ENCODE results near the gene DGAT2. TPM values are rescaled to one million over a fixed set of nuclear protein-coding genes. Genes with fewer than 3 reads are reported as not detected.

The DGAT2 gene
- total and polyA plus RNA-seq, 5 donors from 2014 or later: 0.17 to 0.47 (median 0.42) TPM; not detected in 2

DNA sequence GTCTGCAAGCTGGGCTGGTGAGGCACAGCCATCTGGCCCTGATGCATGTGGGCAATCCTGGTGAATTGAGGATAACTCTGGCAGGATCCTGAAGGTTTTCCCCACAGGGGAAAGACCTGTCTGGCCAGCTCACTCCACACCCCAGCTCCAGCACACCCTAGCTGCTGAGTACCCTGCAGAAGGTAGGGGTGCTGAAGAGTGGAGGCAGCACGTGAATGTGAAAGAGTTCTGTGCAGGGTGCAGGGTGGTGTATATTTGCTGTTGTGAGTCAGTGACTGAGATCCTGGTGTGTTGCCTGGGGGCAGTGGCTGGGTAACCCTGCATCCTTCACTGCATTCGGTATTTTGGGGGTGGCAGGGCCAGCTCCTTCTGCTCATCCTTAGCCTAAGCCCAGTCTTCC, 22.4 kb downstream of the DGAT2 start:
- no peak overlapping the region for H3K27ac Mint-ChIP-seq
- H3K4me3 Mint-ChIP-seq: no peak overlapping the region
- no peaks in the 10 kb centered on the region for H3K36me3 Mint-ChIP-seq
- ATAC-seq (ENCODE audit: low read depth in 2 of 2) (no peak), DNase-seq (no peak)
- Histone ChIP-seq H3K9me3 (ENCODE audit: control insufficient read depth in 2 of 2, low read length in 2 of 2) (no peaks in the 10 kb centered on the region), H3K4me3 (ENCODE audit: low read depth, low read length) (no peak overlapping the region), H3K36me3 (ENCODE audit: control insufficient read depth, insufficient read depth, low read length) (no peaks in the 10 kb centered on the region), H3K27ac (ENCODE audit: insufficient read depth, low read length, poor library complexity, severe bottlenecking) (no peak overlapping the region), H3K27me3 (ENCODE audit: control insufficient read depth, insufficient read depth, low read length) (no peaks in the 10 kb centered on the region), H3K4me1 (ENCODE audit: control insufficient read depth, insufficient read depth, low read length, poor library complexity, severe bottlenecking) (no peaks in the 10 kb centered on the region)
- H3K9me3 Mint-ChIP-seq: no peaks in the 10 kb centered on the region
- H3K27me3 Mint-ChIP-seq: no peaks in the 10 kb centered on the region
- no peaks in the 10 kb centered on the region for H3K4me1 Mint-ChIP-seq

DNA sequence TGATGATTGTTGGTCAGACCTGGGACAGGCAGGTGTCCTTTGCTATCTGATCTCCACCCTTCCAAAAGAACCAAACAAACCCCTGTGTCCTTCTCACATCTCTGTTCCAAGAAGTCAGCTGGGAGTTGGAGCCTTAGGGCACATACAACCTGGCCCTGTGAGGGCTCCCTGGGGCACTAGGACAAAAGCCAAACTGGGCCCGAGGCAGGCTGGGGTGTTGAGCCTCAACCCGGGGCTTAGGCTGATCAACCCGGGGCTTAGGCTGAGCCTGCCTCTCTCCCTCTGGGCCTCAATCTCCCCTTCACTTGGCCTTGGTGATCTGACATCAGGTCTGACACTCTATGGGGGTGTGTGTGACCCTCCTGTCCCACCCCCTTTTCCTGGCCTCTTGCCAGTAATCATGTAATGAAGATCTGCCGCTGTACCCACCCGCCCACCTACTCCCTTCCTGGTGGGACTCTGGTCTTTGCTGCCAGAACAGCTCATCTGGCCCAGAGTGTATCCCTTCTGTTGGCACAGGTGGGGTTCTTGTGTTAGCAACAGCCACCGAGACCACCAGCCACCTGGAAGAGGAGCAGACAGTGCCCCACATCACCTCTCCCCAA, 23.7 kb downstream of the DGAT2 start:
- no peaks in the 10 kb centered on the region for H3K27me3 Mint-ChIP-seq
- no peak overlapping the region for H3K4me3 Mint-ChIP-seq
- Histone ChIP-seq H3K36me3 (ENCODE audit: control insufficient read depth, insufficient read depth, low read length) (no peaks in the 10 kb centered on the region), H3K4me1 (ENCODE audit: control insufficient read depth, insufficient read depth, low read length, poor library complexity, severe bottlenecking) (no peaks in the 10 kb centered on the region), H3K27ac (ENCODE audit: insufficient read depth, low read length, poor library complexity, severe bottlenecking) (no peak overlapping the region), H3K27me3 (ENCODE audit: control insufficient read depth, insufficient read depth, low read length) (no peaks in the 10 kb centered on the region), H3K9me3 (ENCODE audit: control insufficient read depth in 2 of 2, low read length in 2 of 2) (no peaks in the 10 kb centered on the region), H3K4me3 (ENCODE audit: low read depth, low read length) (no peak overlapping the region)
- no peak for ATAC-seq (ENCODE audit: low read depth in 2 of 2)
- no peaks in the 10 kb centered on the region for H3K4me1 Mint-ChIP-seq
- H3K36me3 Mint-ChIP-seq: no peaks in the 10 kb centered on the region
- no peaks in the 10 kb centered on the region for H3K9me3 Mint-ChIP-seq
- no peak for DNase-seq
- H3K27ac Mint-ChIP-seq: no peak overlapping the region

DNA sequence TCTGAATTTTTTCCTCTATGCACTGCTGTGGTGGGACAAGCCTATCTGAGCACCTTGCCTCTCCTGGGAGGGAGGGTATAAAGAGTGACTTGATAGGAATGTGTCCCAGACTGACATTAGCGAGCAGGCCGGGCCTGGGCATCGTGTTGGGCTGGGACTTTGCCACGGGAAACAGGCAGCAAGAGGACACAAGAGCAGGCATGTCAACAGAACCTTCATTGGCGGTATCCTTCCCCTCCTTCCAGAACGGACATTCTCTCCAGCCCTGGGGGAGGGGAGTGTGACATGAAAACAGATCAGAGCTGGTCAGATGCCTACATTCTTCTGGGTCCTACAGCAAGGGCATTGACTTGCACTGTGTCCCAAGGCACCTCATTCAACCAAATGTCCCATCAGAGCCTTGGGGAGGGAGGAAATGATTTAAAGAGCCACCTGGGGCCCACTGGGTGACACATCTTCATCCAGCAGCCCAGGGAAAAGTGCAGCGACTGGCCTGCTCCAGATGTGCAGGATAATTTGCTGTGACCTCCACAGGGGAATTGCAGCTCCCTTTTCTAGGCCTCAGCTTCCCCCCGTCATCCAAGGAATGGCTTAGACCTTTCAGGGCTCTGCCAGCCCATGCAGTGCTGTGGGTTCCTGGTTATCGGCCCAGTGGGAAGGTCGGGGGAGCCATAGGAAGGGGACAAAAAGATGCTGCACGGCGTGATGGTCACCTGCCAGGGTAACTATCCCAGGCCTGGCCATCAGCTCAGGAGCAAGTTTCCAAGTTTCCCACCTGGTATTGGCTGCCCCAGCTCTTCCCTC, 24.6 kb downstream of the DGAT2 start:
- H3K4me1 Mint-ChIP-seq: no peaks in the 10 kb centered on the region
- H3K27ac ChIP-seq (ENCODE audit: insufficient read depth, low read length, poor library complexity, severe bottlenecking): no peak overlapping the region
- no peaks in the 10 kb centered on the region for H3K27me3 Mint-ChIP-seq
- no peak overlapping the region for H3K27ac Mint-ChIP-seq
- H3K36me3 ChIP-seq (ENCODE audit: control insufficient read depth, insufficient read depth, low read length): no peaks in the 10 kb centered on the region
- H3K9me3 ChIP-seq (ENCODE audit: control insufficient read depth in 2 of 2, low read length in 2 of 2): no peaks in the 10 kb centered on the region
- H3K36me3 Mint-ChIP-seq: no peaks in the 10 kb centered on the region
- H3K27me3 ChIP-seq (ENCODE audit: control insufficient read depth, insufficient read depth, low read length): no peaks in the 10 kb centered on the region
- ATAC-seq (ENCODE audit: low read depth in 2 of 2) (no peak), DNase-seq (no peak)
- H3K9me3 Mint-ChIP-seq: no peaks in the 10 kb centered on the region
- no peak overlapping the region for H3K4me3 ChIP-seq (ENCODE audit: low read depth, low read length)
- no peaks in the 10 kb centered on the region for H3K4me1 ChIP-seq (ENCODE audit: control insufficient read depth, insufficient read depth, low read length, poor library complexity, severe bottlenecking)
- no peak overlapping the region for H3K4me3 Mint-ChIP-seq

DNA sequence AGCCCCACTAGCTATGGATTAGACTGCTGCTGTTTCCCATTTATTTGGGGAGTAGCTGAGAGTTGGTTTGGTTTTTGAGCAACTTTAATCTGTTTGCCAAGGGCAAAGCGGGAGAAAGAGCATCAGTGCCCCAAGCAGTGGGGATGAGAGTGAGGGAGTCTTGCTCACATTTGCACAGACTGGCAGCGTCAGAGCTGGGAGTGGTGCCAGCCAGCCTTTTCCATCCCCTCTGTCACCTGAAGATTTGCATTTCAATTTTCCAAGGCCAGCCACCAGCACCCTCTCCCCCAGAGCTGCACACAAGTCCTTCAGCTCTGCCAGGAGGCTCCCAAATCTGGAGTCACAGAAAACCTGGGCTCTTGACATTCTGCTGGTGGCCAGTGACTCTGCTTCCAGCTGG, 25.4 kb downstream of the DGAT2 start:
- ATAC-seq (ENCODE audit: low read depth in 2 of 2) (no peak), DNase-seq (no peak)
- no peak overlapping the region for H3K4me3 Mint-ChIP-seq
- no peaks in the 10 kb centered on the region for H3K36me3 Mint-ChIP-seq
- H3K27me3 Mint-ChIP-seq: no peaks in the 10 kb centered on the region
- H3K27ac Mint-ChIP-seq: no peak overlapping the region
- Histone ChIP-seq H3K27me3 (ENCODE audit: control insufficient read depth, insufficient read depth, low read length) (no peaks in the 10 kb centered on the region), H3K36me3 (ENCODE audit: control insufficient read depth, insufficient read depth, low read length) (no peaks in the 10 kb centered on the region), H3K4me3 (ENCODE audit: low read depth, low read length) (no peak overlapping the region), H3K9me3 (ENCODE audit: control insufficient read depth in 2 of 2, low read length in 2 of 2) (no peaks in the 10 kb centered on the region), H3K27ac (ENCODE audit: insufficient read depth, low read length, poor library complexity, severe bottlenecking) (no peak overlapping the region), H3K4me1 (ENCODE audit: control insufficient read depth, insufficient read depth, low read length, poor library complexity, severe bottlenecking) (no peaks in the 10 kb centered on the region)
- no peaks in the 10 kb centered on the region for H3K4me1 Mint-ChIP-seq
- no peaks in the 10 kb centered on the region for H3K9me3 Mint-ChIP-seq

DNA sequence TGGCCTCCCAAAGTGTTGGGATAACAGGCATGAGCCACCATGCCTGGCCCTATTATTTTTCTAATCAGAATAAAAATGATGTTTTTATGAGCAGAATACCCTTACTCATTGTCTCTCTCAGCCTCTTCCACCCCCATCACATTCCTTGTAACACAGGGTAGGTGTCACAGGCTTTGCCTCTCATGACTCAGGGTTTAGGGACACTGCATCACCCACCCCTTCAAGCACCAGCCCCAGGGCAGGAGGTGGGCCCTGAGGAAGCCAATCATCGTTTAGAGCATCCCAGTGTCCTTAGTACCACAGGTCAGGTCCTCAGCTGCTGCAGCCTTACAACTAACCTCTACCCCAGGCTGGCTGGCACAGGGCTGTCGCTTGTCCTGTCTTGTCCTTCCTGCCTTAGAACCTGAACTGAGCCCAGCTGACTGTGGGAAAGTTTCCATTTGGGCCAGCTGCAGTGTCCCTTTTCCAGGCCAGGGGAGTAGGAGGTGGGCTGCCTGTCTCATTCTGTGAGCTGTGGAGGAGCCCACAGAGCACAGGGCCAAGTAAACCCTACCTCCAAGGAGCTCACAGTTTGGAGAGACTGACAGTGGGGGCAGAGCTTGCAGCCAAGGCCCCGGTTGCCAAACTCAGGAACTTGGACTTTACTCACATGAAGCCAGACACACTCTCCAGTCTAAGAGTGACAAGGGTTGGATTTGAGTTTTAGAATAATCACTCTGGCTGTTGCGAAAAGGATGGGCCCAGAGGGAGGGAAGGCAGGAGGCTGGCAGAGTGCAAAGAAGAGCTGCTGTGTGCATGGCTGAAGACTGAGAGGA, 26.9 kb downstream of the DGAT2 start:
- no peaks in the 10 kb centered on the region for H3K36me3 ChIP-seq (ENCODE audit: control insufficient read depth, insufficient read depth, low read length)

DNA sequence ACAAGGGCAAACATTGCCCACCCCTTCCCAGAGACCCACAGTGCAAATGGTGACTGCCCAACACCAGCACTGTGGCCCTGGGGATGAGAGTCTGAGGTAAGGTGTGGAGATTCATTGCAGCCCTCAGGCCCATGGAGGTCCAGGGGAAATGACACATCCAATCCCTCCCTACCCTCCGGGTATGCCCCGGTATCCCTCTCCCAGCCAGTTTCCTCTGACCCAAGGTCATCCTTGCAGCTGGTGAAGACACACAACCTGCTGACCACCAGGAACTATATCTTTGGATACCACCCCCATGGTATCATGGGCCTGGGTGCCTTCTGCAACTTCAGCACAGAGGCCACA, 27.5 kb downstream of the DGAT2 start:
- peaks cover 0 to 6% (median under 1%) of the 10 kb centered on the region in 4 donors for H3K4me1 Mint-ChIP-seq

More for the DNA sequence above, 26.9 kb downstream of the DGAT2 start:
- no peaks in the 10 kb centered on the region for H3K9me3 ChIP-seq (ENCODE audit: control insufficient read depth in 2 of 2, low read length in 2 of 2)
- no peaks in the 10 kb centered on the region for H3K36me3 Mint-ChIP-seq
- H3K27me3 Mint-ChIP-seq: no peaks in the 10 kb centered on the region
- H3K27me3 ChIP-seq (ENCODE audit: control insufficient read depth, insufficient read depth, low read length): no peaks in the 10 kb centered on the region
- H3K4me3 ChIP-seq (ENCODE audit: low read depth, low read length): no peak overlapping the region
- peak overlapping the region in 1 of 3 donors; percentile 65 for H3K27ac Mint-ChIP-seq
- no peak overlapping the region for H3K27ac ChIP-seq (ENCODE audit: insufficient read depth, low read length, poor library complexity, severe bottlenecking)
- DNase-seq (no peak), ATAC-seq (ENCODE audit: low read depth in 2 of 2) (no peak)
- no peaks in the 10 kb centered on the region for H3K9me3 Mint-ChIP-seq
- H3K4me3 Mint-ChIP-seq: no peak overlapping the region
- no peaks in the 10 kb centered on the region for H3K4me1 Mint-ChIP-seq
- H3K4me1 ChIP-seq (ENCODE audit: control insufficient read depth, insufficient read depth, low read length, poor library complexity, severe bottlenecking): no peaks in the 10 kb centered on the region

DNA sequence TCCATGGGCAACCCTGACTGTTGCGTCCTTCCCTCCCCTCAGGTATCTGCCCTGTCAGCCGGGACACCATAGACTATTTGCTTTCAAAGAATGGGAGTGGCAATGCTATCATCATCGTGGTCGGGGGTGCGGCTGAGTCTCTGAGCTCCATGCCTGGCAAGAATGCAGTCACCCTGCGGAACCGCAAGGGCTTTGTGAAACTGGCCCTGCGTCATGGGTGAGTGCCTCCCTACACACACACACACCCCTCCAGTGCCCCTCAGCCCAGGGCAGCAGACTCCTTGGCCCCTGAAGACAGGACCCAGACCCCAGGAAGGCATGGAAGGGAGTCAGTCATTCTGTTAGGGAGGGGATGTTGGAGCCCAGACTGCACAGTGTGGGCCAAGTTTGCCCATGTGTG, 28.5 kb downstream of the DGAT2 start:
- Histone ChIP-seq H3K4me3 (ENCODE audit: low read depth, low read length) (no peak overlapping the region), H3K4me1 (ENCODE audit: control insufficient read depth, insufficient read depth, low read length, poor library complexity, severe bottlenecking) (peaks cover 14% of the 10 kb centered on the region), H3K36me3 (ENCODE audit: control insufficient read depth, insufficient read depth, low read length) (no peaks in the 10 kb centered on the region), H3K27ac (ENCODE audit: insufficient read depth, low read length, poor library complexity, severe bottlenecking) (no peak overlapping the region), H3K27me3 (ENCODE audit: control insufficient read depth, insufficient read depth, low read length) (no peaks in the 10 kb centered on the region), H3K9me3 (ENCODE audit: control insufficient read depth in 2 of 2, low read length in 2 of 2) (no peaks in the 10 kb centered on the region)
- no peak for ATAC-seq (ENCODE audit: low read depth in 2 of 2)
- no peak for DNase-seq
- H3K27ac Mint-ChIP-seq: no peak overlapping the region
- no peaks in the 10 kb centered on the region for H3K9me3 Mint-ChIP-seq
- peaks cover 6 to 16% (median 7%) of the 10 kb centered on the region in 4 donors for H3K4me1 Mint-ChIP-seq
- H3K36me3 Mint-ChIP-seq: no peaks in the 10 kb centered on the region
- no peak overlapping the region for H3K4me3 Mint-ChIP-seq
- H3K27me3 Mint-ChIP-seq: no peaks in the 10 kb centered on the region

More for the DNA sequence above, 27.5 kb downstream of the DGAT2 start:
- Histone ChIP-seq H3K36me3 (ENCODE audit: control insufficient read depth, insufficient read depth, low read length) (no peaks in the 10 kb centered on the region), H3K4me1 (ENCODE audit: control insufficient read depth, insufficient read depth, low read length, poor library complexity, severe bottlenecking) (peaks cover 4% of the 10 kb centered on the region), H3K27me3 (ENCODE audit: control insufficient read depth, insufficient read depth, low read length) (no peaks in the 10 kb centered on the region), H3K4me3 (ENCODE audit: low read depth, low read length) (no peak overlapping the region), H3K9me3 (ENCODE audit: control insufficient read depth in 2 of 2, low read length in 2 of 2) (no peaks in the 10 kb centered on the region), H3K27ac (ENCODE audit: insufficient read depth, low read length, poor library complexity, severe bottlenecking) (no peak overlapping the region)
- Mint-ChIP-seq H3K27me3 (no peaks in the 10 kb centered on the region), H3K27ac (no peak overlapping the region), H3K4me3 (no peak overlapping the region), H3K36me3 (no peaks in the 10 kb centered on the region), H3K9me3 (no peaks in the 10 kb centered on the region)
- ATAC-seq (ENCODE audit: low read depth in 2 of 2) (no peak), DNase-seq (no peak)

All from CD4-positive, CD25-positive, alpha-beta regulatory T cell (primary cell).